B cell (primary cell): Measurements from ENCODE around the gene B3GNT9. TPM values are rescaled to one million over a fixed set of nuclear protein-coding genes. Genes with fewer than 3 reads are reported as not detected.

Experiments used
- ATAC-seq: fragments of 200-7000 bp; cut with Tn5 transposase; one replicate; pipeline ENCODE4 v1.10.0; 2021; ENCODE audit warnings: low read depth, mild to moderate bottlenecking, moderate number of reproducible peaks, moderate library complexity
- CTCF ChIA-PET: fragments of 350-600 bp; sonication (Branson Sonifier 250); formaldehyde crosslinking; loops from one replicate; lab custom pipeline; 2021; ENCODE audit warnings: antibody characterized with exemption, inconsistent platforms; lab: Charles Lee
- POLR2A ChIA-PET: fragments of 350-600 bp; sonication (Branson Sonifier 250); formaldehyde crosslinking; loops from one replicate; lab custom pipeline; 2021; ENCODE audit warnings: antibody characterized with exemption; lab: Charles Lee
- DNase-seq: peaks from one replicate; pipeline ENCODE4 v3.0.0; 2013
- H2AFZ ChIP-seq: 2 replicates; pipeline ENCODE4 v1.6.1; 2012; ENCODE audit warnings: mild to moderate bottlenecking, low read depth, low read length; ENCODE audit not compliant: insufficient read depth, poor library complexity, severe bottlenecking
- H3K27ac ChIP-seq, 2 donors: 1 replicate in 1 of 2; 2 replicates in 1 of 2; pipeline ENCODE4 v1.5.1; 2012 to 2013; ENCODE audit warnings: low read length in 2 of 2, mild to moderate bottlenecking in 2 of 2, moderate library complexity in 1 of 2
- H3K27me3 ChIP-seq, 4 experiments: fragments of 200-600 bp in 1 of 4; sonication (generic) in 1 of 4; replicated peaks in 1 of 4; 1 replicate in 2 of 4; 2 replicates in 2 of 4; pipeline versions ENCODE4 v1.6.1 to v1.7.0; 2013 to 2016; ENCODE audit warnings: low read length in 3 of 4, mild to moderate bottlenecking in 2 of 4, mixed read lengths in 1 of 4, moderate library complexity in 1 of 4; ENCODE audit not compliant: insufficient read depth in 4 of 4, control insufficient read depth in 3 of 4; ENCODE audit errors: control extremely low read depth in 1 of 4
- H3K36me3 ChIP-seq, 2 experiments: replicated peaks in 1 of 2; 1 replicate in 1 of 2; 2 replicates in 1 of 2; pipeline versions ENCODE4 v1.6.1 to v1.7.1; 2013; ENCODE audit warnings: low read length in 1 of 2; ENCODE audit not compliant: insufficient read depth in 2 of 2, control insufficient read depth in 1 of 2; ENCODE audit errors: control extremely low read depth in 1 of 2, extremely low read depth in 1 of 2
- H3K4me1 ChIP-seq, 2 donors: fragments of 200-600 bp in 1 of 2; sonication (generic) in 1 of 2; 1 replicate in 1 of 2; 2 replicates in 1 of 2; pipeline versions ENCODE4 v1.5.1 to v1.6.1; 2013 to 2017; ENCODE audit warnings: low read length in 2 of 2; ENCODE audit not compliant: control insufficient read depth in 2 of 2, insufficient read depth in 2 of 2
- H3K4me2 ChIP-seq: replicated peaks from 2 replicates; pipeline ENCODE3; 2012; ENCODE audit warnings: mild to moderate bottlenecking, low read depth, low read length; ENCODE audit not compliant: poor library complexity, severe bottlenecking
- H3K4me3 ChIP-seq, 5 experiments: fragments of 200-600 bp in 1 of 5; sonication (generic) in 1 of 5; 1 replicate in 3 of 5; 2 replicates in 2 of 5; pipeline versions ENCODE4 v1.5.1 to v1.7.0; 2011 to 2016; ENCODE audit warnings: low read length in 4 of 5, mild to moderate bottlenecking in 4 of 5, low read depth in 2 of 5, control low read depth in 1 of 5, moderate library complexity in 1 of 5; ENCODE audit not compliant: insufficient read depth in 1 of 5; ENCODE audit errors: control extremely low read depth in 1 of 5, extremely low read depth in 1 of 5
- H3K79me2 ChIP-seq: fragments of 200-600 bp; sonication (generic); one replicate; pipeline ENCODE4 v1.6.0; 2016; ENCODE audit warnings: low read length; ENCODE audit not compliant: control insufficient read depth, insufficient read depth
- H3K9ac ChIP-seq: fragments of 200-600 bp; sonication (generic); 2 replicates; pipeline ENCODE4 v1.6.1; 2017; ENCODE audit warnings: mild to moderate bottlenecking, low read length, moderate library complexity
- H3K9me3 ChIP-seq, 3 donors: one replicate each; pipeline versions ENCODE4 v1.6.1 to v1.7.1; 2013; ENCODE audit warnings: low read length in 2 of 3; ENCODE audit not compliant: control insufficient read depth in 2 of 3, insufficient read depth in 1 of 3; ENCODE audit errors: control extremely low read depth in 1 of 3
- H4K20me1 ChIP-seq: 2 replicates; pipeline ENCODE4 v1.6.0; 2012; ENCODE audit warnings: mild to moderate bottlenecking, low read length; ENCODE audit not compliant: insufficient read depth, control insufficient read depth, poor library complexity, severe bottlenecking
- H3K27ac Mint-ChIP-seq: one replicate; pipeline ENCODE4 v1.8.0; 2021; ENCODE audit warnings: mixed read lengths
- H3K27me3 Mint-ChIP-seq: one replicate; pipeline ENCODE4 v1.8.0; 2021; ENCODE audit warnings: mixed read lengths
- H3K4me1 Mint-ChIP-seq: one replicate; pipeline ENCODE4 v1.8.0; 2021; ENCODE audit warnings: mixed read lengths
- H3K4me3 Mint-ChIP-seq: one replicate; pipeline ENCODE4 v1.8.0; 2021; ENCODE audit warnings: mixed read lengths
- H3K9me3 Mint-ChIP-seq: one replicate; pipeline ENCODE4 v1.8.0; 2022; ENCODE audit warnings: mixed read lengths; ENCODE audit not compliant: insufficient read depth
- CTCF ChIP-seq: fragments of 200-600 bp; IDR thresholded peaks from one replicate; pipeline ENCODE4 v1.8.0; 2022; ENCODE audit warnings: antibody characterized with exemption, mild to moderate bottlenecking
- EZH2 ChIP-seq: IDR thresholded peaks from 2 replicates; pipeline ENCODE4 v1.6.1; 2012; ENCODE audit warnings: borderline replicate concordance, low read depth, mild to moderate bottlenecking, moderate library complexity, low read length; ENCODE audit not compliant: insufficient read depth, poor library complexity, severe bottlenecking
- WGBS: methylation state at CpG from one replicate; pipeline ENCODE4 v1.1.5; 2013; ENCODE audit warnings: missing lambda C conversion rate; ENCODE audit not compliant: insufficient coverage; 5-methylcytosine and 5-hydroxymethylcytosine counted together
- intact Hi-C: fragments of 100-400 bp; cut with micrococcal nuclease; formaldehyde crosslinking; loops from one replicate; pipeline ENCODE4 v1.10.0; 2022
- polyA plus RNA-seq: library from polyadenylated mRNA; depleted of rRNA; stranded (reverse); fragments of >200 nt; gene quantifications from 2 replicates; pipeline ENCODE4 v1.2.3, GENCODE V29; 2012
- total RNA-seq, 2 donors: library from RNA; stranded (reverse); fragments of 120-200 nt in 1 of 2; gene quantifications; 1 replicate in 1 of 2; 2 replicates in 1 of 2; pipeline versions ENCODE4 v1.2.3 to v1.2.4, GENCODE V29; 2013 to 2022

Gene B3GNT9
- total and polyA plus RNA-seq, 2 donors (not counting 1 experiment from before 2014, with no cell fraction given) = 1.6 to 2.5 TPM

GRCh38 chr16:67190448-67191399 lies 39.9 kb upstream of the B3GNT9 start:
- CTCF ChIA-PET = interaction anchor here (0.6 kb wide), 1 partner anchor 36 kb away, joined by 3 read pairs; no protein-coding TSS in a partner anchor
- intact Hi-C loops = no loop called here

More at GRCh38 chr16:67190448-67191399, 39.9 kb upstream of the B3GNT9 start:
- Histone ChIP-seq H4K20me1 (peaks cover 26% of the 10 kb centered on the region), H3K4me2 (no peak overlapping the region), H2AFZ (peak overlapping the region; percentile 78), H3K4me1 (peaks cover 24 to 29% of the 10 kb centered on the region in 2 donors), H3K9me3 (peaks cover 0 to 8% (median 0%) of the 10 kb centered on the region in 3 donors), H3K27ac (no peak overlapping the region), H3K4me3 (no peak overlapping the region), H3K79me2 (peaks cover 37% of the 10 kb centered on the region), H3K27me3 (peaks cover 0 to 28% (median 4%) of the 10 kb centered on the region in 4 experiments), H3K36me3 (peaks cover 0 to 21% of the 10 kb centered on the region in 2 experiments), H3K9ac (no peak overlapping the region)
- DNase-seq = no peak
- peaks cover 26% of the 10 kb centered on the region for H3K4me1 Mint-ChIP-seq
- peak overlapping the region; percentile 92 for H3K4me3 Mint-ChIP-seq
- no peak for ATAC-seq
- WGBS = 95% methylated on average over 4 of the region's 13 CpGs
- TF ChIP-seq CTCF (no peak), EZH2 (no peak)
- H3K27me3 Mint-ChIP-seq = peaks cover 8% of the 10 kb centered on the region
- no peak overlapping the region for H3K27ac Mint-ChIP-seq
- POLR2A ChIA-PET = interaction anchor here (0.7 kb wide), 1 partner anchor 148 kb away, joined by 6 read pairs; no protein-coding TSS in a partner anchor
- H3K9me3 Mint-ChIP-seq = no peaks in the 10 kb centered on the region
